GM18519 (cell line): Measurements from ENCODE around the gene PLEKHM3.
"Not testable (repeated sequence)": the region's sequence is repeated elsewhere in the genome, so short reads cannot be mapped to it uniquely, and the experiment has no call there.

Experiments used
- ATAC-seq: cut with Tn5 transposase; IDR thresholded peaks from one replicate; pipeline ENCODE4 v1.9.1; 2021; ENCODE audit warnings: mild to moderate bottlenecking, moderate library complexity; ENCODE audit not compliant: unreplicated experiment, low FRiP score

The PLEKHM3 gene

DNA sequence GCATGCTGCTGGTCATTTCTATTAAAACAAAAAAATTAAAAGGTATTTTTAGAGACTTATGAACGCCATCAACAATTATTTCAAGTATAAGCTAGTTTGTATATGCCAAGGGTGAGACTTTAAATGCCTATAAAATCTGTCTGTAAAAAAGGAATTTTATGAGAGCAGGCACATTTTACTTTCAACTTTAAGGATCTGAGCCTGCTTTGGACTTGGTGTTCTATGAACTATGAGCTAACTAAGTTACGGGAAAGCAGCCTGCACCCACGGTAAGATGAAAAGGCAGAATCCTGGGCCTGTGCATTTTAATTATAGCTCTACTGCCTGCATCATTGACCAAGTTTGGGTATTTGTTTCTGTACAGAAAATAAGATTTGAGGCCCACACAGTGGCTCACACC lies 95.4 kb downstream of the PLEKHM3 start:
- no peak for ATAC-seq

DNA sequence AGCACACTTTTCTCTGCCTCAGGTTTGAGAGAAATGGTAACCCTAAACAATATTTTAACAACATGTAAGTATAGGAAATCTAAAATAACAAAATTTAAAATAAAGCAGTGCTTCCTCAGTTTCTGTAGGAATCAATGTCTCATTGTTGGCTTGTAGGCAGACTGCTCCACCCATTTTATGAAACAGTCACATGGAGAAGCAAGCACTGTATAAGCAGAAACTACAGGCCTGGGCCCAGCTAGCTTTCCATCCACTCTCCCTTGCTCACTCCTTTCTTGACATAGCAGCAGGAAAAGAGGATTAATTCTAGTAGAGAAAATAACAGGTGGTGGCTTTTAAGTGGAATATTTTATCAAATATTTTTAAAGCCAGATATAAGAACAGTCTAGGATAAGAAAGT lies 97.2 kb downstream of the PLEKHM3 start:
- ATAC-seq: no peak

DNA sequence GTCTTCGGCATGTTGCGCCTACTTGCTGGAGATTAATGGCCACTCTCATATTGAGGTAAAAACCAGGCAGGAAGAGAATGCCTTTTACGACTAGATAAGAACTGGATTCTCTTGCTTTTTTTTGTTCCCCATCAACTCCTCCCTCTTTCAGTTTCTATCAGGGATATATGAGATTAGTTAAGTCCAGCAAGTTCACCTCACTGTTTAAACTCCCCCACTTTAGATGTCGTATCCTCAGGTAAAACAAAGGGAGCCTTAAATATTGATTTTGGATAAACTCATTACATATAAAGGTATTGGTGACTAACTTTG lies 98.4 kb downstream of the PLEKHM3 start:
- no peak for ATAC-seq

DNA sequence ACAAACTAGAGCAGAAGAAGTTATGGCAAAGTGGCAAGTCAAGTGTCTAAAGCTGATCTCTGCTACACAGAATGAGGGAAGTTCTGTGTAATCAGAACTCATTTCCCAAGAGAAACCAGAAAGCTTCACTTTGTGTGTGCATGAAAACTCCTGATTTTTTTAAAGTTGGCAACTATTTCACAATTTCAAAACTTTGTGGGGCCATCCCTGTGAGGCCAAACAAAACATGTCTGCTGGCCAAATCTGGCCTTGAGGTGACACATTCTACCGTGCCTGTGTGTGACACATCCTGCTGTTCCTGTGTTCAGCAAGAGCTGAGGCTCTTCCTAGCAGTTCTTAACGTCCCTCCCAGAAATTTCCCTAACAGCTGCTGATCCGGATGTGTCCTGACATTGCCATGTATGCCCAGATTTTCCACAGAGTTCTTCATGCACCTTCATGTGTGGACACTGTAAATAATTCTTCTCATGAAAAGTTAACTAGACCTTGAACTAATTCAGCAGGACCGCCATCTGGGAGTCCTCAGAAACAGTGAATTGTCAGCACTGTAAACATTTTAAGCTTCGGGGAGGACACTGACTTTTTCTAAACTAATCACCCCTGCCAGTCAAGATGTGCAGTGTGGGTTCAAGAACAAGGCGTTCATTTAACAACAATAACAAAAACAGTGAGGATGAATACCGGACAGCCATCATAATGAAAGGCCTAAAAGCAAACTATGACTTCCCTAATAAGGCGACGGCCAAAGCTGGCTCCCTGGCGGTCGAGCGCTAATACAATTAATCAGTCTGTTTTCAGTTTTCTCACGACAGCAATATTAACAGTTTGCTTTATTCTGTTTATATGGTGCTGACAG lies 99.0 kb downstream of the PLEKHM3 start:
- ATAC-seq: no peak

DNA sequence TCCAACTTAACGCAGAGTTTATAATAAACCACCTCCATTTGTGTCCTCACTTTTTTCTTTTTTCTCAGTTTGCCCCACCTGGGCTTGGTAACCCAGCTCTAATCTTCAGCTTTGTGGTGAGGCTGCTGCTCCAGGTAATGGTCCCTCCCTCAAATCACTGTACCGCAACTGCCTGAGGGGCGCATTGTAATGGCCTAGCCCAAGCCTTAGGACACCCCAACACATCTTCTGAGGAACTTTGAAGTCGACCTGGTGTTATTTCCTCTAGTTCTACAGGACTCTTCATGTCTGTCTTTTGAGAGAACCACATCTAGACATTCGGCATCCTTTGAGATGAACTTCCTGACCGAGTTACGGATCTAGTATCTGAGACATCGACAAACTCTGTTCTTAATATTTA lies 99.7 kb downstream of the PLEKHM3 start:
- no peak for ATAC-seq

DNA sequence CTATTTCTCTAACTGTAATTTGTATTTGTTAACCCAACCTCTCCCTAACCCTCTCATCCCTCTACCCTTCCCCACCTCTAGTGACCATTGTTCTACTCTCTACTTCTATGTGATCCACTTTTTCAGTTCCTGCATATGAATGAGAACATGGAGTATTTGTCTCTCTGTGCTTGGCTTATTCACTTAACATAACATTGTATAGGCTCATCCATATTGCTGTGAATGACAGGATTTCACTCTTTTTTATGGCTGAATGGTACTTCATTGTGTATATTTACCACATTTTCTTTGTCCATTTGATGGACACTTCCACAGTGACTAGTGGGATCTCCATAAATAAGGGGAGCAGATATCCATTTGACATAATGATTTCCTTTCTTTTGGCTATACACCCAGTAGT lies 103.7 kb downstream of the PLEKHM3 start:
- no peak for ATAC-seq

DNA sequence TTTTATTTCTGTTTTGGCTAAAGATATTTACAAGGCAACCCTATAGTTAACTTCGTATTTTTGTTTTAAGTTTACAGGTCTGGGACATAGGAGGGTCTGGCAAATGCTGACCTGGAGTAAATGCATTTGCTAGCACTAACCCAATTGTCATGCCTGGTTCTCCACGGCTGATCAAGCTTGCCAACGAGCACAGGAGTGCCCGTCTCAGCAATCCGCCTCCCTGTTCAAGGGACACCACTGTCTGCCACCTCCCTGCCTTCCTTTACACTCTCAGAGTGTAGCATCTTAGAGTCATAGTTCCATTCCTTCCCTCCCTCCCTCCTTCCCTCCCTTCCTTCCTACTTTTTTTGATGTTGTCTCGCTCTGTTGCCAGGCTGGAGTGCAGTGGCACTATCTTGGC lies 104.6 kb downstream of the PLEKHM3 start:
- no peak for ATAC-seq

DNA sequence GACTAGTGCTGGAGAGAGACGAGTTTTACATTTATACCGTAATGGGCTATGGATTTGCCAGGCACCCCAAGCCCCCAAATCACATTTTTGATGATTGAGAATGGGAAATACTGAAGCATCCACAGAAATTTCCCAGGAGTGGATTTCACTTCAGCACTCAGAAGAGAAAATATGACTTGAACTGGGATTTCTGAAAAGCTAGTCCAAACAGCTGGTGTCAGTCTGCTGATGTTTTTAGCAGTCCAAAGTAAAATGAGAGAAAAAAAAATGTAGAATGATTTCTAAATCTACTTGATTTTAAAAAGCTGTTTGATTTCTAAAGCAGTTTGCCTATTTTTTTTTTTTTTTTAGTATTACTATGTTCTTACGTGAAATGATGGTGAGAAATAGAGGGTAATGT lies 105.0 kb downstream of the PLEKHM3 start:
- ATAC-seq: no peak

DNA sequence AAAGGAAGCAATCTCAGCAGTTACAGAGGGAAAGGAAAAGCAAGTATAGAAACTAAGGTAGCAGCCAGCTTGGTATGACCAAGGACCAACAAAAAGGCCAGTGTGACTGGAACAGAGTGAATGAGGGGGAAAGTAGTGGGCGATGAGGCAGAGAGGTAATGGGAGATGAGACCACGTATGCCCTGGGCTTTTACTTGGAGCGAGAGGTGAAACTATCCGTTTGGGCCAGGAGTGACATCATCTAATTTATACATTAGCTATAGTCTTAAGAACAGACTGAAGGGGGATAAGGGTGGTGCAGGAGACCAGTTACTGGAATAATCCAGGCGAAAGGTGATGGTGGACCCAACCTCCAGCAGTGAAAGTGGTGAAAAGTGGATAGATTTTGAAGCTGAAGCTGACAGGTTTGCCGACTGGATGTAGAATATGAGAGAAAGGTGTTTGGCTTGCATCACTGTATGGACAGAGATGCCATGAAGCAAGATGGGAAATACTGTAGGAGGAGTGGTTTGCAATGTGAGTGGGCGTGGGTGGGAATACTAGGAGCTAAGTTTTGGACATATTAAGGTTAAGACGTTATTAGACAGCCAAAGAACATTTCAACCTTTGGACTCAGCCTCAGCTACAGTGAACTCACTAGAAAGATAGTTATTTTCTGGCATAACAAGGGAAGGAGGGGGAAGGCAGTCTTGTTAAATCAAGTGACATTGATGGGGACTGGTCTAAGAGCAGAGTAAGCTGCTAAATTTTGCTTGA lies 106.0 kb downstream of the PLEKHM3 start:
- ATAC-seq: no peak

DNA sequence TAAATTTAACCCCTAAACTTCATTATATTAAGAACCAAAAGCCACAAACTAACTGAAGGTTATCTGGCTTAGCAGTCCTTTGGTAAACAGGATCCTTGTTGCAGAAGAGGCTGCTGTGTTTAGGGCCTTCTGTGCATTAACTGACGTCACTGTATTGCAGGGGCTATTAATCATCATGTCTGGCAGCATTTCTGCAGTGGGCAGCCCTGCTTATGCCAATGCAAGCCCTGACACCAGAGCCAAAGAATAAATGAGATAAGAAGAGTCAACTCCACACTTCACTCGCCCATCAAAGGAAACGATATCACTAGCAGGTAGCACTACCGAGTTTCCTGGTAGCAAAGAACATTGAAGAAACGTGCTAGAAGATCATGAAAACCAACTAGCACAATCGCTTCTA lies 110.6 kb downstream of the PLEKHM3 start:
- ATAC-seq: no peak

DNA sequence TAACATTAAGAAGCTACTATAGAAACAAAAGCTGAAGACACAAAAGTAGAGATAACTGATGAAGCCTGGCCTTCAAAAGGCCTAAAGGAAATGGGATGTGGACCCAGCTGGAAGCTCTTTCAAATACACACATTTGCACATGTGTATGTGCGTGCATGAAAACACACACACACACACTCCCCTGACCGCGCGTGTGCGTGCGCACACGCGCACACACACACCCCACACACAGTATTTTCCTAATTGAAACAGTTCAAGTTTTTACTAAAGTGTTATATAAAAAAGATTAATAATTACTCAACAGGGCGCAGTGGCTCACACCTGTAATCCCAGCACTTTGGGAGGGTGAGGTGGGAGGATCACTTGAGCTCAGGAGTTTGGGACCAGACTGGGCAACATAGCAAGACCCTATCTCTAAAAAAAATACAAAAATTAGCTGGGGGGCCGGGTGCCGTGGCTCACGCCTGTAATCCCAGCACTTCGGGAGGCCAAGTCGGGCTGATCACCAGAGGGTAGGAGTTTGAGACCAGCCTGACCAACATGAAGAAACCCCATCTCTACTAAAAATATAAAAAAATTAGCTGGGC lies 111.5 kb downstream of the PLEKHM3 start:
- no peak for ATAC-seq

DNA sequence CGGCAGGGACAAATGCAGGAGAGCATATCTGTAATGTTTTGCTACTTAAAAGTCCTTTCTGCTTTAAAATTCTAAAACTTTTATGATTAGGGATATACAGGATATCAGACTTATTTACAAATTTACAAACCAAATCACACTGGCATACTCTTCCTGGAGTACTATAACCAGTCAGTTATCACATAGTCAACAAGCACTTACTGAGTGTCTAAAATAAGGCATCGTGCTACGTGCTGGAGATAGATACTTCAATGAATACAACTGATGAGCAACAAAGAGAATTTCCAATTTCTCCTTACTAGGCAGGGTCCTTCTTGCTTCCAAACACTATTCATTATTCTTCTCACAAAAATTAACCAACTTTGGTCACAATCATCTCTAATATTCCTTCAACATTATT lies 113.5 kb downstream of the PLEKHM3 start:
- ATAC-seq: no peak

DNA sequence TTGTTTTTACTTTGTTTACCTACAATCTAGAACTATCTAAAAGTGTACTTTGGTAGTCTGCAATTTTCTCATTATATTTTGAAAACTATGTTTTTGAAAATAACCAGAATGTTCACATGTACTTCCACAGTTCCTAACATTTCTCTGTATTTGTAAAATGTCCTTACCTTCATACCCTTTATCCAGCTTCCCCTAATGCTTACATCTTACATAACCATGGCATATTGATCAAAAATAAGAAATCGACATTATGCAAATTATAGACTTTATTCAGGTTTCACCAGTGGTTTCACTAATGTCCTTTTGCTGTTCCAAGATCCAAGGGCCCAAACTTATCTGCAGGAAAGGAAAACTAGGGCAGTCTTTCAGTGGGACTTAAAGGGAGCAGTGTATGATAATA lies 114.1 kb downstream of the PLEKHM3 start:
- no peak for ATAC-seq

DNA sequence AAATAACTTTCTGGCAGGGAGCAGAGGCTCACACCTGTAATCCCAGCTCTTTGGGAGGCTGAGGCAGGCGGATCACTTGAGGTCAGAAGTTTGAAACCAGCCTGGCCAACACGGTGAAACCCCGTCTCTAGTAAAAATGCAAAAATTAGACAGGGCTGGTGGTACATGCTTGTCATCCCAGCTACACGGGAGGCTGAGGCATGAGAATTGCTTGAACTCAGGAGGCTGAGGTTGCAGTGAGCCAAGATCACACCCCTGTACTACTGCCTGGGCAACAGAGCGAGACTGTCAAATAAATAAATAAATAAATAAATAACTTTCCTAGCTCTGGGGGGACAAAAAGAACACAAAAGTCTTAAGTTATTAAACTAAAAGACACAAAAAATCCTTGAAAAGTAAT lies 118.8 kb downstream of the PLEKHM3 start:
- not testable (repeated sequence) for ATAC-seq

DNA sequence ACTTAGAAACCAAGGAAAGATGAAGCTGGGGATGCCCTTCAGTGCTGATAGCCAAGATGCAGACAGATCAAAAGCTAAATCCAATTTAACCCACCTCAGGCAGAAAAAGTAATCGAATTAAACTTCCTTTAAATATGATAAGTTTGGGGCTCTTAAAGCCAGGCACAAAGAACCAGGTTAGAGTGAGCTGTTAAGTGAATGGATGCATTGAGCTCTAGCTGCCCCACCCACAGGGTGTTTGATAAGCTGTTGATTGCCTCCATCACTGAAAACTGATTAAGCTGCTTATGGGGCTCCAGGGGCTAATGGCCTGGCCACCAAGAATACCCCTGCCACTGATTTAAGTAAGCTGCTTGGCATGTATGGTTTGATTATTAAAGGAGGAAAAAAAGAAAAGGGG lies 119.8 kb downstream of the PLEKHM3 start:
- ATAC-seq: no peak

DNA sequence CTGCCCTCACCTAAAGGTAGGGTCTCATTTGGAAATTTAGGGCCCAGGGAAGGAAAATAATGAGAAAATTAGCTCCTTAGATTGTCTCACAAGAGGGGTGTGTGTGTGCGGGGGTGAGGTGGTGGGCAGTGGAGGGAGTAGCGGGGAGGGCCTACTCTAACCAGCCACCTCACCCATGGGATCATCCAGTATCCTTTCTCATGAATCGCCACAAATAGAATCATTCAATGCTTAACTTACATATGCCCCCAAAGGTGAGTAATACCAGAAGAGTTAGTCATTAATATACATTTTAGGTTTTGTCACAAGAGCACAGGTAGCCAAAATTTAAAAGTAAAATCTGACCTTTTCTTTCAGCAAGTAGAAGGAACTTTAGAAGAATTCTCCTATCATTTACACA lies 122.1 kb downstream of the PLEKHM3 start:
- ATAC-seq: no peak

DNA sequence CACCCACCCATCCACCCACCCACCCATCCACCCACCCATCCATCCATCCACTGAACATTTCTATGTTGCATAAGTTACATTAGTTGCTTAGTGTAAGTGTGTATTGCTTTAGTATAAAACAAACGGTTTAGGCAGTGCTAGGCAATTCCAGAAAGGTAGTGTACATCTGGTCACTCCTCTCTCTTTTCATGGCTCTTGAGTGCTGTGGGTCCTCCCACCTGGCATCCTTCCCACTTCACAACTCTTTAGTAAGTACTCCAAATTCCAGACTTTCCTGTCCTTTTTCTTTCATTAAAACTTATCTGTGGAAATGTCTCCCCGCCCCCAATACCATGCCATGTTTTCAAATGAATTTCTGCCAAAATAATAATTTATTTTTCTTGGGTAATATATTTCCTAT lies 122.5 kb downstream of the PLEKHM3 start:
- ATAC-seq: no peak

DNA sequence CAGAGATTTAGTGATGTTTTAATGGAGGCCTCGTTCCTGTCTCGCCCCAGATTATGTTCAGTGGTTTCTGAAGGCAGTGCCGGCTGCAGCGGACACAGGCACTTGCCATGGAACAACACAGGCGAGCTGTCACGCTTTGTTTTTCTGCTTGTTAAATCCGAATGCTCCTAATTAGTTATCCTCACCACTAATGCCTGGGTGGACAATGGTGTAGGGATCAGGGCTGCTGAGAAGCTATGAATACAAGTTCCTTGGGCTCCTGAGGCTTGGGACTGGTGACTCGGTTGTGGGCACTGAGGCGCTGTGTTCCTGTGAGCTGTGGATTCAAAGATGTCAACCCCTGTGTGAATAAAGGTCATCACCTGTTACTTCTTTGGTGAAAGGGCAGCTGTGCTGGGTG lies 123.5 kb downstream of the PLEKHM3 start:
- no peak for ATAC-seq

DNA sequence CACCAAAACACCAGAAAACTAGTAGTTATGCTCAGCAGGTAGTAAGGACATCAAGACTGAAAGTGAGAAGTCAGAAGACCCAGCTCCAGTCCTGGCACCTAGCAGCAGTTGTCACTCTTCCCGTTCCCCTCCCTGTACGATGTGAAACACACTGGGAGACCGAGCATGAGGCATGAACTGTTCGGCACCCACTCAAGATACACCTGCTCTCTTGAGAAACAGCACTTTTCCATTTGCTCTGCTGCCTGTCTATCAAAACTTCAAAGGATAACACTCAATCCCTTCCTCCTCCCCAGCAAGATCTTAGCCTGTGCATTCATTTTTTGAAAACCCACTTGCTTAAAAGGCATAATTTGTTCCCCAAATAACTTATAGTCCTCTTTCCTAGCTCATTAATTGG lies 123.9 kb downstream of the PLEKHM3 start:
- ATAC-seq: no peak

DNA sequence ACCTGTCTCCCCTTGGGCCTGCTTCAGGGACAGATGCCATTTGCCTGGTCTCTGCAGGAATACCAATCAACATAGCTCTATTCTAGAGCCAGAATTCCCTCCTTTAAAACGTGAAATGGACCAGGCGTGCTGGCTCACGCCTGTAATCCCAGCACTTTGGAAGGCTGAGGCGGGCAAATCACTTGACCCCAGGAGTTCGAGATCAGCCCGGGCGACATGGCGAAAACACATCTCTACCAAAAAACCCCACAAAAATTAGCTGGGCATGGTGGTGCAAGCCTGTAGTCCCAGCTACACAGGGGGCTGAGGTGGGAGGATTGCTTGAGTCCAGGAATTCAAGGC lies 127.0 kb downstream of the PLEKHM3 start:
- no peak for ATAC-seq

DNA sequence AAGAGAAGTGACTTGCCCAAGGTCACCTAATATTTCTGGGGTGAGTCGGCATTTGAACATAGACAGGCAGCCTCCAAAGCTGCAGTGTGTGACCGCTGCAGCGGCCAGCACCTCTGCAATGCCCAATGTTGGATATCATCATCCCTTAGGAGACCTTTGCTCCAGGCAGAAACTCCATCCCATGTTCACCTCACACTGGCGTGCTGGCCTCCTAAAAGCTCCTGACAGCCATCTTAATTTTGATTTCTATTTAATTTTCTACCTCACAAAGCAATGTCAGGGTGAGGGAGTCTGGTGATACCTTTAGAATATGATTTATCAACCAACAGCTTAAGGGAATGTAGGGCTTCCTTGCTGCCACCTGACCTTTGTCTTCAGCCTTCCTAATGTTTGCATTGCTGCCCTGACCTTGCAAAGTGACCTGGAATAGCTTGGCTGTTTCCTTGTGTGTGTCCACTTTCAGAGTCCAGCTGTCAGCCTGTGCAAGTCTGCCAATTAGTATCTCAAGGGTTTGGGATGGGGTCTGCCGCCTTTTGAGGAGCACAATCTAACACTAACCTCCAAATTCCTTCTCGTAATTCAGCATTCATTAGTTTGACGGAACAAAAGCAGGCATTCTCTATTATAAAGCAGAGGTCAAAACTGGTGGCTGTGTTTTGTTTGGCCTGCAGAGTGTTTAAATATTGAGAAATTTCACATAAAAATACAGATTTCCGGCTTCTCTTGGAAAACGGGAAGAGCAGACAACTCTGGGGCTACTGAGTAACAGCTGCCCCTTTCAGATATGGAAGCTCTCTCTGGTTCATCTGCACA lies 127.6 kb downstream of the PLEKHM3 start:
- ATAC-seq: no peak
